Activated T-cell treated with anti-CD3 and anti-CD28 coated beads, Interleukin-2, amount 50 U/mL, for 1 hour (primary cell): ENCODE measurements around the gene SNRNP70.
"Not testable (repeated sequence)": the region's sequence is repeated elsewhere in the genome, so short reads cannot be mapped to it uniquely, and the experiment has no call there.

Source experiments
- DNase-seq: peaks from one replicate; pipeline ENCODE4 v3.0.0-alpha.2; 2020

SNRNP70 gene

GRCh38 chr19:49064768-49065611, 20.3 kb upstream of the SNRNP70 start, which contains the start of gene NTF4:
Gene NTF4 (minus strand): TSS chr19:49064818. CDS start chr19:49061997, 2,821 bp downstream.
- DNase-seq = no peak

- DNase-seq = no peak
These were observed 19.2 kb upstream of the SNRNP70 start for GRCh38 chr19:49065905-49066512.

GRCh38 chr19:49067554-49067953, 17.7 kb upstream of the SNRNP70 start:
- DNase-seq = no peak

GRCh38 chr19:49069026-49069425, 16.2 kb upstream of the SNRNP70 start:
- DNase-seq = no peak

GRCh38 chr19:49070416-49070815, 14.8 kb upstream of the SNRNP70 start:
- DNase-seq = no peak

GRCh38 chr19:49071860-49072547, 13.2 kb upstream of the SNRNP70 start:
- DNase-seq = peak; percentile 37

- DNase-seq = no peak
These were observed 11.5 kb upstream of the SNRNP70 start for GRCh38 chr19:49073514-49074378.

- not testable (repeated sequence) for DNase-seq
These were observed 10.4 kb upstream of the SNRNP70 start for GRCh38 chr19:49074869-49075268.

- no peak for DNase-seq
These were observed 4.9 kb upstream of the SNRNP70 start for GRCh38 chr19:49080392-49080791.

GRCh38 chr19:49081273-49081672, 4.0 kb upstream of the SNRNP70 start:
- no peak for DNase-seq

GRCh38 chr19:49084206-49085019, 838 bp upstream of the SNRNP70 start:
- DNase-seq = no peak

- no peak for DNase-seq
These were observed 599 bp downstream of the SNRNP70 start for GRCh38 chr19:49085868-49086232.

GRCh38 chr19:49086296-49086695, 1.0 kb downstream of the SNRNP70 start:
- no peak for DNase-seq

GRCh38 chr19:49091391-49092038, 6.3 kb downstream of the SNRNP70 start:
- DNase-seq = no peak

GRCh38 chr19:49092686-49093085, 7.4 kb downstream of the SNRNP70 start:
- DNase-seq = no peak

GRCh38 chr19:49094505-49095482, 9.5 kb downstream of the SNRNP70 start:
- no peak for DNase-seq

- peak; percentile 79 for DNase-seq
These were observed 12.4 kb downstream of the SNRNP70 start for GRCh38 chr19:49097453-49098288.

GRCh38 chr19:49098795-49099194, 13.5 kb downstream of the SNRNP70 start:
- no peak for DNase-seq

GRCh38 chr19:49101160-49101559, 15.9 kb downstream of the SNRNP70 start:
- DNase-seq = no peak
